HG02938 (cell line): Measurements from ENCODE around the gene RAP2A.

Experiments
- ATAC-seq: cut with Tn5 transposase; IDR thresholded peaks from one replicate; pipeline ENCODE4 v1.9.1; 2021; ENCODE audit warnings: mild to moderate bottlenecking, moderate library complexity; ENCODE audit not compliant: unreplicated experiment

Gene RAP2A

GRCh38 chr13:97422118-97423054, 11.6 kb upstream of the RAP2A start:
- ATAC-seq, result no peak

- no peak for ATAC-seq
Measured at GRCh38 chr13:97423300-97424045, 10.5 kb upstream of the RAP2A start.

- no peak for ATAC-seq
Measured at GRCh38 chr13:97425590-97425989, 8.4 kb upstream of the RAP2A start.

- ATAC-seq, result no peak
Measured at GRCh38 chr13:97426695-97427094, 7.3 kb upstream of the RAP2A start.

- no peak for ATAC-seq
Measured at GRCh38 chr13:97429681-97430081, 4.3 kb upstream of the RAP2A start.

GRCh38 chr13:97430296-97430695, 3.7 kb upstream of the RAP2A start:
- no peak for ATAC-seq

- no peak for ATAC-seq
Measured at GRCh38 chr13:97431171-97431764, 2.7 kb upstream of the RAP2A start.

GRCh38 chr13:97432232-97432916, 1.6 kb upstream of the RAP2A start:
- no peak for ATAC-seq

- ATAC-seq, result peak; percentile 87
Measured at GRCh38 chr13:97432917-97433726, 847 bp upstream of the RAP2A start.

GRCh38 chr13:97434397-97435201, 630 bp downstream of the RAP2A start:
- no peak for ATAC-seq

- no peak for ATAC-seq
Measured at GRCh38 chr13:97435323-97435722, 1.4 kb downstream of the RAP2A start.

- no peak for ATAC-seq
Measured at GRCh38 chr13:97435794-97436193, 1.8 kb downstream of the RAP2A start.

- no peak for ATAC-seq
Measured at GRCh38 chr13:97436845-97437244, 2.9 kb downstream of the RAP2A start.

GRCh38 chr13:97437729-97438128, 3.8 kb downstream of the RAP2A start:
- ATAC-seq, result no peak

GRCh38 chr13:97438856-97439595, 5.1 kb downstream of the RAP2A start:
- ATAC-seq, result no peak

- no peak for ATAC-seq
Measured at GRCh38 chr13:97440598-97441170, 6.7 kb downstream of the RAP2A start.

- no peak for ATAC-seq
Measured at GRCh38 chr13:97441368-97441767, 7.4 kb downstream of the RAP2A start.

- ATAC-seq, result no peak
Measured at GRCh38 chr13:97445522-97446187, 11.7 kb downstream of the RAP2A start.
